OCI-LY7 (cell line): ENCODE measurements around the gene C2orf81. TPM values are rescaled to one million over a fixed set of nuclear protein-coding genes. Genes with fewer than 3 reads are reported as not detected.

ENCODE experiments used
- BruUV-seq: library from RNA; stranded (reverse); fragments of 400-500 nt; replicated peaks from 2 replicates; lab custom pipeline; 2021; lab: Mats Ljungman, UMichigan
- CTCF ChIA-PET: fragments of 300-600 bp; sonication (Branson Sonifier 250); formaldehyde crosslinking; loops from one replicate; lab custom pipeline; 2022; ENCODE audit warnings: antibody characterized with exemption; ENCODE audit not compliant: unreplicated experiment; lab: Charles Lee
- POLR2A ChIA-PET: fragments of 300-600 bp; sonication (Branson Sonifier 250); formaldehyde crosslinking; loops from one replicate; lab custom pipeline; 2022; ENCODE audit warnings: antibody characterized with exemption; lab: Charles Lee
- DNase-seq: peaks from one replicate; pipeline ENCODE4 v3.0.0-alpha.2; 2015; ENCODE audit warnings: low spot score
- H2AFZ ChIP-seq: fragments of 200-600 bp; sonication (generic), shearing (Covaris generic); 2 replicates; pipeline ENCODE4 v1.6.1; 2014; ENCODE audit warnings: mild to moderate bottlenecking, antibody characterized with exemption, low read length, moderate library complexity
- H3K27ac ChIP-seq: fragments of 200-600 bp; sonication (generic); 2 replicates; pipeline ENCODE4 v1.5.1; 2014; ENCODE audit warnings: mixed run types, low read depth, mild to moderate bottlenecking, moderate library complexity, low read length, inconsistent platforms; ENCODE audit not compliant: poor library complexity, severe bottlenecking
- H3K36me3 ChIP-seq: fragments of 200-600 bp; sonication (generic); 2 replicates; pipeline ENCODE4 v1.6.1; 2014; ENCODE audit warnings: mild to moderate bottlenecking, antibody characterized with exemption, low read length, moderate library complexity, mixed read lengths; ENCODE audit not compliant: insufficient read depth
- H3K4me1 ChIP-seq: fragments of 200-600 bp; sonication (generic); 2 replicates; pipeline ENCODE4 v1.5.1; 2014; ENCODE audit warnings: mild to moderate bottlenecking, low read length; ENCODE audit not compliant: insufficient read depth, poor library complexity, severe bottlenecking
- H3K4me2 ChIP-seq: fragments of 200-600 bp; sonication (generic); 2 replicates; pipeline ENCODE4 v1.6.1; 2014; ENCODE audit warnings: mild to moderate bottlenecking, low read length
- H3K4me3 ChIP-seq: fragments of 200-600 bp; sonication (generic); 2 replicates; pipeline ENCODE4 v1.5.1; 2014; ENCODE audit warnings: mild to moderate bottlenecking, low read depth, low read length; ENCODE audit not compliant: poor library complexity, severe bottlenecking
- H3K79me2 ChIP-seq: fragments of 200-600 bp; sonication (generic); 2 replicates; pipeline ENCODE4 v1.6.1; 2016; ENCODE audit warnings: low read depth, mild to moderate bottlenecking, low read length, moderate library complexity, mixed read lengths; ENCODE audit not compliant: insufficient read depth
- H3K9me2 ChIP-seq: fragments of 200-600 bp; sonication (generic); 2 replicates; pipeline ENCODE4 v1.6.1; 2016; ENCODE audit warnings: mild to moderate bottlenecking, low read length, mixed read lengths; ENCODE audit not compliant: insufficient read depth
- H3K9me3 ChIP-seq: fragments of 200-600 bp; sonication (generic); 2 replicates; pipeline ENCODE4 v1.6.1; 2014; ENCODE audit warnings: mild to moderate bottlenecking, mixed run types, low read length, mixed read lengths
- H4K20me1 ChIP-seq: fragments of 200-600 bp; sonication (generic); 2 replicates; pipeline ENCODE4 v1.6.1; 2014; ENCODE audit warnings: mild to moderate bottlenecking, antibody characterized with exemption, low read length, moderate library complexity, mixed read lengths; ENCODE audit not compliant: insufficient read depth
- EZH2phosphoT487 ChIP-seq: fragments of 200-600 bp; sonication (generic); IDR thresholded peaks from 2 replicates; pipeline ENCODE4 v1.6.1; 2018; ENCODE audit warnings: low read depth, borderline replicate concordance, mild to moderate bottlenecking, mixed run types, antibody characterized with exemption, low read length, moderate library complexity, mixed read lengths
- intact Hi-C: fragments of 100-400 bp; cut with micrococcal nuclease; formaldehyde crosslinking; loops from one replicate; pipeline ENCODE4 v1.10.0; 2022; ENCODE audit not compliant: unreplicated experiment
- total RNA-seq, 2 experiments: library from RNA; depleted of rRNA in 1 of 2; stranded (reverse); fragments of >200 nt in 1 of 2; shearing (Covaris generic) in 1 of 2; gene quantifications; 2 replicates each; pipeline ENCODE4 v1.2.3, GENCODE V29; 2014 to 2022
- TF ChIP-seq, protein P1 (sequence below): fragments of 200-600 bp; sonication (generic); conservative IDR thresholded peaks from 2 replicates; pipeline ENCODE4 v1.5.1; 2014; ENCODE audit warnings: mild to moderate bottlenecking, antibody characterized with exemption, low read length, moderate library complexity, mixed read lengths

Gene C2orf81
- total RNA-seq, 2 experiments from 2014 or later, result 3.2 to 22.5 TPM

DNA sequence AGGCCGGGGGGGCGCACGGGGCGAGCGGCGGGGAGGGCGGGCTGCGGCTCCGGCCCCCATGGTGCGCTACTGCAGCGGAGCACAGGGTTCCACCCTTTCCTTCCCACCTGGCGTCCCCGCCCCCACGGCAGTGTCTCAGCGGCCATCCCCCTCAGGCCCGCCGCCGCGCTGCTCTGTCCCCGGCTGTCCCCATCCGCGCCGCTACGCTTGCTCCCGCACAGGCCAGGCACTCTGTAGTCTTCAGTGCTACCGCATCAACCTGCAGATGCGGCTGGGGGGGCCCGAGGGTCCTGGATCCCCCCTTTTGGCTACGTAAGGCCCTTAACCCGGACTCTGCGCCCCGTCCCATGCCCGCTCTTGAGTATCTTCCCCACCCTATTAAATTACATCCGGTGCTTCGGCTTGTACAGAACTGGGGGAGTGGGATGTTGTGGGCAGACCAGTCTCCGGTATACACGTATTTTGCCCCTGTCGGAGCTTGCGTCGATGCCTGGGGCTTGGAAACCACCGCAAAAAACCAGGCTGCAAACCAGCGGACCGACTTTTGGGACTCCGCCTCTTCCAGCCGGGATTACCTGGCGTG is 36.2 kb upstream of the C2orf81 start:
- Histone ChIP-seq H4K20me1 (no peaks in the 10 kb centered on the region), H3K9me3 (no peaks in the 10 kb centered on the region), H3K4me2 (peak overlapping the region; percentile 83), H3K4me3 (peak overlapping the region; percentile 98), H2AFZ (peak overlapping the region; percentile 77), H3K4me1 (peaks cover 36% of the 10 kb centered on the region), H3K27ac (peak overlapping the region; percentile 92), H3K36me3 (peaks cover 28% of the 10 kb centered on the region), H3K79me2 (peaks cover 22% of the 10 kb centered on the region), H3K9me2 (no peaks in the 10 kb centered on the region)
- intact Hi-C loops, result loop anchor here (1.0 kb wide), 2 partner anchors 26 to 72 kb away; partner anchors contain the start of genes AUP1, HTRA2 and TTC31
- ChIA-PET POLR2A (interaction anchor here (0.6 to 3.1 kb wide), 16 partner anchors 9 to 1074 kb away, joined by 3 to 25 read pairs (median 4); partner anchors contain the start of genes CCDC142, MRPL53, RTKN and TTC31), CTCF (interaction anchor here (0.8 to 1.0 kb wide), 2 partner anchors 15 to 21 kb away, joined by 5 to 6 read pairs; no protein-coding TSS in a partner anchor)
- no peak for TF ChIP-seq EZH2phosphoT487
- TF ChIP-seq, protein P1, sequence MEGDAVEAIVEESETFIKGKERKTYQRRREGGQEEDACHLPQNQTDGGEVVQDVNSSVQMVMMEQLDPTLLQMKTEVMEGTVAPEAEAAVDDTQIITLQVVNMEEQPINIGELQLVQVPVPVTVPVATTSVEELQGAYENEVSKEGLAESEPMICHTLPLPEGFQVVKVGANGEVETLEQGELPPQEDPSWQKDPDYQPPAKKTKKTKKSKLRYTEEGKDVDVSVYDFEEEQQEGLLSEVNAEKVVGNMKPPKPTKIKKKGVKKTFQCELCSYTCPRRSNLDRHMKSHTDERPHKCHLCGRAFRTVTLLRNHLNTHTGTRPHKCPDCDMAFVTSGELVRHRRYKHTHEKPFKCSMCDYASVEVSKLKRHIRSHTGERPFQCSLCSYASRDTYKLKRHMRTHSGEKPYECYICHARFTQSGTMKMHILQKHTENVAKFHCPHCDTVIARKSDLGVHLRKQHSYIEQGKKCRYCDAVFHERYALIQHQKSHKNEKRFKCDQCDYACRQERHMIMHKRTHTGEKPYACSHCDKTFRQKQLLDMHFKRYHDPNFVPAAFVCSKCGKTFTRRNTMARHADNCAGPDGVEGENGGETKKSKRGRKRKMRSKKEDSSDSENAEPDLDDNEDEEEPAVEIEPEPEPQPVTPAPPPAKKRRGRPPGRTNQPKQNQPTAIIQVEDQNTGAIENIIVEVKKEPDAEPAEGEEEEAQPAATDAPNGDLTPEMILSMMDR, result no peak
- BruUV-seq, result no TSS peak
- DNase-seq, result peak; percentile 90

GRCh38 chr2:74457129-74457548 is 35.7 kb upstream of the C2orf81 start:
- peak overlapping the region; percentile 83 for H3K4me2 ChIP-seq
- H4K20me1 ChIP-seq, result no peaks in the 10 kb centered on the region
- peaks cover 23% of the 10 kb centered on the region for H3K36me3 ChIP-seq
- no peak for TF ChIP-seq EZH2phosphoT487
- TF ChIP-seq, protein P1, result no peak
- BruUV-seq, result no TSS peak
- no peaks in the 10 kb centered on the region for H3K9me2 ChIP-seq
- peak overlapping the region; percentile 92 for H3K27ac ChIP-seq
- no peak overlapping the region for H2AFZ ChIP-seq
- peak overlapping the region; percentile 98 for H3K4me3 ChIP-seq
- no peaks in the 10 kb centered on the region for H3K9me3 ChIP-seq
- peaks cover 41% of the 10 kb centered on the region for H3K4me1 ChIP-seq
- H3K79me2 ChIP-seq, result peaks cover 22% of the 10 kb centered on the region
- no peak for DNase-seq
- intact Hi-C loops, result loop anchor here (1.0 kb wide), 2 partner anchors 26 to 72 kb away; partner anchors contain the start of genes AUP1, HTRA2 and TTC31
- ChIA-PET CTCF (interaction anchor here (0.8 kb wide), 1 partner anchor 22 kb away, joined by 5 read pairs; no protein-coding TSS in a partner anchor), POLR2A (interaction anchor here (0.5 to 3.1 kb wide), 12 partner anchors 8 to 276 kb away, joined by 3 to 25 read pairs (median 4); partner anchors contain the start of genes CCDC142, MOGS, MRPL53 and RTKN)
